Colonic mucosa (tissue), 4 donors: Measurements from ENCODE around the gene DAPK2. TPM values are rescaled to one million over a fixed set of nuclear protein-coding genes. Genes with fewer than 3 reads are reported as not detected.

ENCODE experiments used
- DNase-seq: peaks from one replicate; pipeline ENCODE4 v3.0.0-alpha.2; 2020
- H3K27ac ChIP-seq: fragments of 200-600 bp; one replicate; pipeline ENCODE4 v1.8.0; 2021
- H3K27me3 ChIP-seq: fragments of 200-600 bp; one replicate; pipeline ENCODE4 v1.8.0; 2021
- H3K36me3 ChIP-seq: fragments of 200-600 bp; one replicate; pipeline ENCODE4 v1.8.0; 2021
- H3K4me1 ChIP-seq: fragments of 200-600 bp; one replicate; pipeline ENCODE4 v1.8.0; 2021; ENCODE audit warnings: mild to moderate bottlenecking
- H3K4me3 ChIP-seq: fragments of 200-600 bp; one replicate; pipeline ENCODE4 v1.8.0; 2021
- H3K9ac ChIP-seq, 2 donors: one replicate each; pipeline ENCODE4 v1.7.0; 2013; ENCODE audit warnings: control low read depth in 2 of 2, low read depth in 2 of 2, low read length in 2 of 2
- H3K9me3 ChIP-seq: fragments of 200-600 bp; one replicate; pipeline ENCODE4 v1.8.0; 2021
- intact Hi-C: fragments of 100-400 bp; cut with DNase I; formaldehyde crosslinking; loops from one replicate; pipeline ENCODE4 v1.14.1; 2022
- total RNA-seq, 2 donors: library from RNA; stranded (reverse); fragmentation: NEBNext Ultra II Directional in 1 of 2; extraction: Animal tissue kit (Norgen Biotek cat#: 25700) in 1 of 2; gene quantifications; one replicate each; pipeline ENCODE4 v1.2.1, GENCODE V29; 2021
- TF ChIP-seq, protein P1 (sequence below): fragments of 200-600 bp; IDR thresholded peaks from one replicate; pipeline ENCODE4 v1.8.0; 2022; ENCODE audit warnings: antibody characterized with exemption, mild to moderate bottlenecking
- donor health status: healthy.
- donor health status: DM: no; HTN: no; CAD: no.
- donor health status: DM: no; HTN: no; CAD: no.

The DAPK2 gene
- total RNA-seq, 2 donors from 2014 or later = 23.7 to 26.5 TPM

GRCh38 chr15:63880744-63881143 lies 165.5 kb downstream of the DAPK2 start:
- TF ChIP-seq, protein P1, sequence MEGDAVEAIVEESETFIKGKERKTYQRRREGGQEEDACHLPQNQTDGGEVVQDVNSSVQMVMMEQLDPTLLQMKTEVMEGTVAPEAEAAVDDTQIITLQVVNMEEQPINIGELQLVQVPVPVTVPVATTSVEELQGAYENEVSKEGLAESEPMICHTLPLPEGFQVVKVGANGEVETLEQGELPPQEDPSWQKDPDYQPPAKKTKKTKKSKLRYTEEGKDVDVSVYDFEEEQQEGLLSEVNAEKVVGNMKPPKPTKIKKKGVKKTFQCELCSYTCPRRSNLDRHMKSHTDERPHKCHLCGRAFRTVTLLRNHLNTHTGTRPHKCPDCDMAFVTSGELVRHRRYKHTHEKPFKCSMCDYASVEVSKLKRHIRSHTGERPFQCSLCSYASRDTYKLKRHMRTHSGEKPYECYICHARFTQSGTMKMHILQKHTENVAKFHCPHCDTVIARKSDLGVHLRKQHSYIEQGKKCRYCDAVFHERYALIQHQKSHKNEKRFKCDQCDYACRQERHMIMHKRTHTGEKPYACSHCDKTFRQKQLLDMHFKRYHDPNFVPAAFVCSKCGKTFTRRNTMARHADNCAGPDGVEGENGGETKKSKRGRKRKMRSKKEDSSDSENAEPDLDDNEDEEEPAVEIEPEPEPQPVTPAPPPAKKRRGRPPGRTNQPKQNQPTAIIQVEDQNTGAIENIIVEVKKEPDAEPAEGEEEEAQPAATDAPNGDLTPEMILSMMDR = no peak
- H3K9ac ChIP-seq = no peak overlapping the region
- no peaks in the 10 kb centered on the region for H3K4me1 ChIP-seq
- H3K27me3 ChIP-seq = no peaks in the 10 kb centered on the region
- H3K9me3 ChIP-seq = no peaks in the 10 kb centered on the region
- H3K36me3 ChIP-seq = no peaks in the 10 kb centered on the region
- intact Hi-C loops = no loop called here
- DNase-seq = no peak
- no peak overlapping the region for H3K27ac ChIP-seq
- no peak overlapping the region for H3K4me3 ChIP-seq

GRCh38 chr15:63879995-63880394 lies 166.3 kb downstream of the DAPK2 start:
- Histone ChIP-seq H3K9me3 (no peaks in the 10 kb centered on the region), H3K4me3 (no peak overlapping the region), H3K27me3 (no peaks in the 10 kb centered on the region), H3K9ac (no peak overlapping the region), H3K36me3 (no peaks in the 10 kb centered on the region), H3K4me1 (no peaks in the 10 kb centered on the region), H3K27ac (no peak overlapping the region)
- intact Hi-C loops = no loop called here
- no peak for DNase-seq
- TF ChIP-seq, protein P1 = no peak

DNA sequence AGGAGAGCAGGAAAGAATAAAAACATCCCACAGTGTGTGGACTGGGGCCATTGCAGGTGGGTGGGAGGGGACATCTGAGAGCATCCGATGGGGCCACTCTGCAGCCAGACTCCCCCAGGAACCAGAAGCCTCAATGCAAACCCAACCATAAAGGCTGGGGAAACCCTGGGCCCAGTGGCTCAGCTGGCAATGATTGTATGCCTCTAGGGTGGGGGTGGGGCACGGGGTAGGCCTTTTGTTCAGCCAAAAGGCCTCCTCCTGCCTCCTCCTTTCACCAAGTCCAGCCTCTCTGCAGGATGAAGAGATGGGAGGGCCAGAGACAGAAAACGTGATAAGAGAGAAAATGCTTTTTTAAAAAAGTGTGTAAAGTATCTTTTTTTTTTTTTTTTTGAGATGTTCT lies 167.1 kb downstream of the DAPK2 start:
- Histone ChIP-seq H3K4me1 (no peaks in the 10 kb centered on the region), H3K36me3 (no peaks in the 10 kb centered on the region), H3K27me3 (no peaks in the 10 kb centered on the region), H3K27ac (no peak overlapping the region), H3K9me3 (no peaks in the 10 kb centered on the region), H3K4me3 (no peak overlapping the region), H3K9ac (no peak overlapping the region)
- DNase-seq = no peak
- TF ChIP-seq, protein P1 = no peak
- intact Hi-C loops = no loop called here

- Histone ChIP-seq H3K4me1 (no peaks in the 10 kb centered on the region), H3K27ac (no peak overlapping the region), H3K4me3 (no peak overlapping the region), H3K9me3 (no peaks in the 10 kb centered on the region), H3K36me3 (no peaks in the 10 kb centered on the region), H3K9ac (no peak overlapping the region), H3K27me3 (no peaks in the 10 kb centered on the region)
- TF ChIP-seq, protein P1 = no peak
- intact Hi-C loops = no loop called here
- DNase-seq = no peak
Observed at GRCh38 chr15:63877713-63878271, 168.5 kb downstream of the DAPK2 start.

DNA sequence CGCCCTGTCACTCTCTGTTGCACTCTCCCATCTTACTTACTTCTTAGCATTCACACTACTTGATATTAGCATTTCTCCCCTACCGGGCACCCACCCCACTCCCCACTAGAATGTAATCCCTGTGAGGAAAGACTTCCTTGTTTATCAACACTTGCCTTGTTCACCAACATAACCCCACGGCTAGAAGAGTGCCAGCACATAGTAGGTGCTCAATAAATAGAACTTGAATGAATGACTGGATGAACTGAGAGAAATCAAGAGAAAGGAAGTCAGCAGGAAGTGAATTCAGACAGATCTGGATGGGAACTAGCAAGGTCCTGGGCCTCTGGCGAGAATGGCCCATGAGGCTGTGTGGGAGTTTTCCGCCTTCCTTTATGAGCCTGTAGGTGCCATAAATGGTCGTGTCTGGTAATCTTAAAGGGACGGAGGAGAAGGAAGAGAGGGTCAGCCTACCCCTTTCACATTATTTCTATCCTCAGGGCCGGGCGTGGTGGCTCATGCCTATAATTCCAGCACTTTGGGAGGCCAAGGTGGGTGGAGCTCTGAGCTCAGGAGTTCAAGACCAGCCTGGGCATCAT lies 170.1 kb downstream of the DAPK2 start:
- Histone ChIP-seq H3K4me3 (no peak overlapping the region), H3K9me3 (no peaks in the 10 kb centered on the region), H3K9ac (no peak overlapping the region), H3K36me3 (no peaks in the 10 kb centered on the region), H3K27me3 (no peaks in the 10 kb centered on the region), H3K27ac (no peak overlapping the region), H3K4me1 (no peaks in the 10 kb centered on the region)
- intact Hi-C loops = no loop called here
- no peak for DNase-seq
- TF ChIP-seq, protein P1 = no peak
